ENCODE results near the gene SECTM1.

The SECTM1 gene

DNA sequence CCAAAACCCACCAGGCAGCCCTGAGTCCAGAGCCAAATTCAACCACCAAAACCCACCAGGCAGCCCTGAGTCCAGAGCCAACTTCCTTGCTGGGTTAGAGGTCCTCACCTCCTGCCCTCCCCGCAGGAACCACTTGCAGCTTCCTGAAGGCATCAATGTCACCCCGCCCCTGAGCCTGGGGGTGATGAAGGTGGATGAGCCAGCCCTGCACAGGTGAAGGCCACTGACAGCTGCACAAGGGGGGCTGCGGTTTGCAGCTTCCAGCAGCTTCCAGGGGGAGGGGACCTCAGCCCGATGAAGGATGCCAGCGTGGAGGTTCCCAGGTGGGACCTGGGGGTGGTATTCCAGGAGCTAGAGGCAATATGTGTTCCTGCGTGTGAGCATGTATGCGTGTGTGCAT is 52.5 kb downstream of the SECTM1 start:
- no peak overlapping the region for H3K4me3 ChIP-seq (ENCODE audit: low read depth, low read length)
- TF ChIP-seq, protein P1, sequence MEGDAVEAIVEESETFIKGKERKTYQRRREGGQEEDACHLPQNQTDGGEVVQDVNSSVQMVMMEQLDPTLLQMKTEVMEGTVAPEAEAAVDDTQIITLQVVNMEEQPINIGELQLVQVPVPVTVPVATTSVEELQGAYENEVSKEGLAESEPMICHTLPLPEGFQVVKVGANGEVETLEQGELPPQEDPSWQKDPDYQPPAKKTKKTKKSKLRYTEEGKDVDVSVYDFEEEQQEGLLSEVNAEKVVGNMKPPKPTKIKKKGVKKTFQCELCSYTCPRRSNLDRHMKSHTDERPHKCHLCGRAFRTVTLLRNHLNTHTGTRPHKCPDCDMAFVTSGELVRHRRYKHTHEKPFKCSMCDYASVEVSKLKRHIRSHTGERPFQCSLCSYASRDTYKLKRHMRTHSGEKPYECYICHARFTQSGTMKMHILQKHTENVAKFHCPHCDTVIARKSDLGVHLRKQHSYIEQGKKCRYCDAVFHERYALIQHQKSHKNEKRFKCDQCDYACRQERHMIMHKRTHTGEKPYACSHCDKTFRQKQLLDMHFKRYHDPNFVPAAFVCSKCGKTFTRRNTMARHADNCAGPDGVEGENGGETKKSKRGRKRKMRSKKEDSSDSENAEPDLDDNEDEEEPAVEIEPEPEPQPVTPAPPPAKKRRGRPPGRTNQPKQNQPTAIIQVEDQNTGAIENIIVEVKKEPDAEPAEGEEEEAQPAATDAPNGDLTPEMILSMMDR (IDR thresholded peaks at IDR 0.05; ENCODE audit: low read depth, low read length): no peak

DNA sequence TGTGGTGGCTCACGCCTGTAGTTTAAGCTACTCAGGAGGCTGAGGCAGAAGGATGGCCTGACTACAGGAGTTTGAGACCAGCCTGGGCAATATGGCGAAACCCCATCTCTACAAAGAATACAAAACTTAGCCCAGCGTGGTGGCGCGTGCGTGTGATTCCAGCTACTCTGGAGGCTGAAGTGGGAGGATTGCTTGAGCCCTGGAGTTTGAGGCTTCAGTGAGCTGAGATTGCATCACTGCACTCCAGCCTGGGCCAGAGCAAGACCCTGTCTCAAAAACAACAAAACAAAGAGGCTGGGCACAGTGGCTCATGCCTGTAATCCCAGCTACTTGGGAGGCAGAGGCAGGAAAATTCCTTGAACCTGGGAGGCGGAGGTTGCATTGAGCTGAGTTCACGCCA is 53.0 kb downstream of the SECTM1 start:
- no peak overlapping the region for H3K4me3 ChIP-seq (ENCODE audit: low read depth, low read length)
- TF ChIP-seq, protein P1 (IDR thresholded peaks at IDR 0.05; ENCODE audit: low read depth, low read length): no peak

GRCh38 chr17:82278786-82279391 is 54.7 kb downstream of the SECTM1 start:
- TF ChIP-seq, protein P1 (IDR thresholded peaks at IDR 0.05; ENCODE audit: low read depth, low read length): no peak
- no peak overlapping the region for H3K4me3 ChIP-seq (ENCODE audit: low read depth, low read length)

DNA sequence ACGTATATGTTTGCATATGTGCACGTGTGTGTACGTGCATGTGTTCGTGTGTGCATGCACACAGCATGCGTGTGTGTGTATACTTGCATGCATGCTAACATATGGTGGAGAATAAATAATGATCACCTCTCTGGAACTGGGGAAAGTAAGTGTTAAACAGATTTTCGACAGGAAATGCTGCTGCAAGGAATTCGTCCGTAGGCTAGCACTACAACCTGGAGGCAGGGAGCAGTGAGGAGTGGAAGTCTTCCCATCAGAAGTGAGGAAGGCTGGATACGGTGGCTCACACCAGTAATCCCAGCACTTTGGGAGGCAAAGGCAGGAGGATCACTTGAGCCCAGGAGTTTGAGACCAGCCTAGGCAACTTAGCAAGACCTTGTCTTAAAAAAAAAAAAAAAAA is 55.3 kb downstream of the SECTM1 start:
- H3K4me3 ChIP-seq (ENCODE audit: low read depth, low read length): no peak overlapping the region
- TF ChIP-seq, protein P1 (IDR thresholded peaks at IDR 0.05; ENCODE audit: low read depth, low read length): no peak

GRCh38 chr17:82277851-82278250 is 55.7 kb downstream of the SECTM1 start:
- TF ChIP-seq, protein P1 (IDR thresholded peaks at IDR 0.05; ENCODE audit: low read depth, low read length): no peak
- no peak overlapping the region for H3K4me3 ChIP-seq (ENCODE audit: low read depth, low read length)

- no peak overlapping the region for H3K4me3 ChIP-seq (ENCODE audit: low read depth, low read length)
- TF ChIP-seq, protein P1 (IDR thresholded peaks at IDR 0.05; ENCODE audit: low read depth, low read length): no peak
Observed at GRCh38 chr17:82276938-82277337, 56.6 kb downstream of the SECTM1 start.

- no peak overlapping the region for H3K4me3 ChIP-seq (ENCODE audit: low read depth, low read length)
- TF ChIP-seq, protein P1 (IDR thresholded peaks at IDR 0.05; ENCODE audit: low read depth, low read length): no peak
Observed at GRCh38 chr17:82275326-82275725, 58.2 kb downstream of the SECTM1 start.
